ENCODE results near the gene CNTNAP1.

DNA sequence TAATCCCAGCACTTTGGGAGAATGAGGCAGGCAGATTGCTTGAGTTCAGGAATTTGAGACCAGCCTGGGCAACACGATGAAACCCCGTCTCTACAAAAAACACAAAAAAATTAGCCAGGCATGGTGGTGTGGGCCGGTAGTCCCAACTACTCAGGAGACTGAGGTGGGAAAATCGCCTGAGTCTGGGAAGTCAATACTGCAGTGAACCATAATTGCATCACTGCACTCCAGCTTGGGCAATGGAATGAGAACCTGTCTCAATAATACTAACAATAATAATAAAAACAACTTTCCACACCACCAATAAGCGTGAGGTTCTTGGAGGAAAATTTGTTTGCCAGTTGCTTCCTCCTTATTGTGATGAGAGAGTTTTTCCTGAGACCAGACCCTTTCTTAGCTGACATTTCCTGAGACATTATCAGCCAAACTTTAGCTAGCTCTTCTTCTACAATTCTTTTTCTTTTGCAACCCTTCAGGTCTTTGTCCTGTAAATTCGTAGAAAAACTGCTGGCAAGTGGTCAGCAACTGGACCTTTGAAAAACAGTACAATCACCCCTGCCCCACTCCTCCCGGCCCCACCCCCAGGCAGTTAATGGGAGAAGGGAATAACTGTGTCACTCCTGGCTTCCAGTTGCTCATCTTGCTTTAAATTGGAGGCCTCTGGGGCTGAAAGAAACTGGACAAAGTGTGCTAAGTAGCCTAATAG is 66.0 kb downstream of the CNTNAP1 start:
- TF ChIP-seq, protein P1, sequence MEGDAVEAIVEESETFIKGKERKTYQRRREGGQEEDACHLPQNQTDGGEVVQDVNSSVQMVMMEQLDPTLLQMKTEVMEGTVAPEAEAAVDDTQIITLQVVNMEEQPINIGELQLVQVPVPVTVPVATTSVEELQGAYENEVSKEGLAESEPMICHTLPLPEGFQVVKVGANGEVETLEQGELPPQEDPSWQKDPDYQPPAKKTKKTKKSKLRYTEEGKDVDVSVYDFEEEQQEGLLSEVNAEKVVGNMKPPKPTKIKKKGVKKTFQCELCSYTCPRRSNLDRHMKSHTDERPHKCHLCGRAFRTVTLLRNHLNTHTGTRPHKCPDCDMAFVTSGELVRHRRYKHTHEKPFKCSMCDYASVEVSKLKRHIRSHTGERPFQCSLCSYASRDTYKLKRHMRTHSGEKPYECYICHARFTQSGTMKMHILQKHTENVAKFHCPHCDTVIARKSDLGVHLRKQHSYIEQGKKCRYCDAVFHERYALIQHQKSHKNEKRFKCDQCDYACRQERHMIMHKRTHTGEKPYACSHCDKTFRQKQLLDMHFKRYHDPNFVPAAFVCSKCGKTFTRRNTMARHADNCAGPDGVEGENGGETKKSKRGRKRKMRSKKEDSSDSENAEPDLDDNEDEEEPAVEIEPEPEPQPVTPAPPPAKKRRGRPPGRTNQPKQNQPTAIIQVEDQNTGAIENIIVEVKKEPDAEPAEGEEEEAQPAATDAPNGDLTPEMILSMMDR (conservative IDR thresholded peaks at IDR 0.05; ENCODE audit: low read length) = no peak
- no peak for TF ChIP-seq EZH2phosphoT487 (IDR thresholded peaks at IDR 0.05; ENCODE audit: borderline replicate concordance)
